ENCODE data around the gene CSTPP1. TPM values are rescaled to one million over a fixed set of nuclear protein-coding genes. Genes with fewer than 3 reads are reported as not detected.

CSTPP1 gene
- total and polyA plus RNA-seq, 2 donors (not counting 3 experiments of a cell fraction or from before 2014, with no cell fraction given) = 25.9 to 38.2 TPM

- H3K9ac ChIP-seq (replicated peaks; ENCODE audit: extremely low read depth, insufficient read depth, low read length) = no peak overlapping the region
- POLR2A ChIA-PET = interaction anchor here (0.7 kb wide), 1 partner anchor 10 kb away, joined by 3 read pairs; no protein-coding TSS in a partner anchor
- FAIRE-seq (no peak), DNase-seq (ENCODE audit: low read depth, low spot score) (no peak)
- no peaks in the 10 kb centered on the region for H3K36me3 ChIP-seq (ENCODE audit: control insufficient read depth in 2 of 2, extremely low read depth in 1 of 2, insufficient read depth in 2 of 2, low read length in 2 of 2)
- H3K27ac ChIP-seq (ENCODE audit: insufficient read depth, low read depth, low read length) = no peak overlapping the region
- no peaks in the 10 kb centered on the region for H3K27me3 ChIP-seq (ENCODE audit: control insufficient read depth in 2 of 2, insufficient read depth in 2 of 2, low read length in 2 of 2)
- no peaks in the 10 kb centered on the region for H3K4me1 ChIP-seq (ENCODE audit: control insufficient read depth, extremely low read depth, insufficient read depth, low read length)
- H3K9me1 ChIP-seq (replicated peaks; ENCODE audit: control insufficient read depth, extremely low read depth, insufficient read depth, low read length) = no peaks in the 10 kb centered on the region
- no peak overlapping the region for H3K4me3 ChIP-seq (replicated peaks in 1 of 3; ENCODE audit: insufficient read depth in 1 of 3, low read depth in 1 of 3, low read length in 3 of 3)
- H3K79me2 ChIP-seq (ENCODE audit: control insufficient read depth, insufficient read depth, low read length) = no peaks in the 10 kb centered on the region
- TF ChIP-seq GATA2 (IDR thresholded peaks at IDR 0.05; ENCODE audit: insufficient read depth, insufficient read length, low read depth, low read length) (no peak), POLR2AphosphoS5 (IDR thresholded peaks at IDR 0.05; ENCODE audit: insufficient read depth, low read depth, low read length) (no peak), JUN (IDR thresholded peaks at IDR 0.05; ENCODE audit: borderline replicate concordance, insufficient read depth, insufficient read length, low read depth) (no peak), FOS (IDR thresholded peaks at IDR 0.05; ENCODE audit: borderline replicate concordance, insufficient read depth, low read length) (no peak), CTCF (IDR thresholded peaks at IDR 0.05; ENCODE audit: extremely low read depth in 1 of 2, insufficient read depth in 1 of 2, low read depth in 1 of 2, low read length in 2 of 2) (no peak), MYC (IDR thresholded peaks at IDR 0.05; ENCODE audit: low read depth, low read length) (no peak), POLR2A (IDR thresholded peaks at IDR 0.05; ENCODE audit: low read depth, low read length) (no peak), EZH2 (IDR thresholded peaks at IDR 0.05; ENCODE audit: borderline replicate concordance, low read depth, low read length, severe bottlenecking) (no peak)
- TF ChIP-seq, protein P1, sequence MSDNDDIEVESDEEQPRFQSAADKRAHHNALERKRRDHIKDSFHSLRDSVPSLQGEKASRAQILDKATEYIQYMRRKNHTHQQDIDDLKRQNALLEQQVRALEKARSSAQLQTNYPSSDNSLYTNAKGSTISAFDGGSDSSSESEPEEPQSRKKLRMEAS (IDR thresholded peaks at IDR 0.05; ENCODE audit: insufficient read depth, insufficient read length) = no peak
- no peaks in the 10 kb centered on the region for H3K9me3 ChIP-seq (replicated peaks; ENCODE audit: control insufficient read depth, insufficient read depth, low read length)
- H4K20me1 ChIP-seq (replicated peaks; ENCODE audit: control insufficient read depth, extremely low read depth, insufficient read depth, low read length) = no peaks in the 10 kb centered on the region
- BruUV-seq (replicated peaks) = no TSS peak
- CTCF ChIA-PET = interaction anchor here (0.6 to 0.8 kb wide), 2 partner anchors 11 to 197 kb away, joined by 3 read pairs; no protein-coding TSS in a partner anchor
- no peak overlapping the region for H2AFZ ChIP-seq (ENCODE audit: low read depth, low read length)
- H3K4me2 ChIP-seq (ENCODE audit: insufficient read depth, low read length) = no peak overlapping the region
- intact Hi-C loops (cut with micrococcal nuclease) (no loop called here), dilution Hi-C loops (cut with MboI; ENCODE audit: extremely low pct_ligation_motif_present, low sequenced_read_pairs) (no loop called here)
These were observed 221.2 kb downstream of the CSTPP1 start for GRCh38 chr11:47157805-47158204.

Measured in endothelial cell of umbilical vein (primary cell).